WTC11 (cell line): ENCODE results near the gene COL2A1. TPM values are rescaled to one million over a fixed set of nuclear protein-coding genes. Genes with fewer than 3 reads are reported as not detected.

ENCODE experiments used
- ATAC-seq: fragments of 200-7000 bp; cut with Tn5 transposase; 2 replicates; pipeline ENCODE4 v1.10.0; 2021; ENCODE audit warnings: mild to moderate bottlenecking, moderate library complexity
- CTCF ChIA-PET: fragments of 300-600 bp; sonication (Branson Sonifier 250); formaldehyde crosslinking; loops from one replicate; lab custom pipeline; 2021; ENCODE audit warnings: antibody characterized with exemption; lab: Charles Lee
- POLR2A ChIA-PET: fragments of 350-600 bp; sonication (Branson Sonifier 250); formaldehyde crosslinking; loops from one replicate; lab custom pipeline; 2021; ENCODE audit warnings: antibody characterized with exemption; lab: Charles Lee
- DNase-seq: peaks from one replicate; pipeline ENCODE4 v3.0.0; 2021; ENCODE audit warnings: low spot score
- H3K27ac Mint-ChIP-seq: 2 replicates; pipeline ENCODE4 v1.8.0; 2021; ENCODE audit warnings: mixed read lengths
- H3K27me3 Mint-ChIP-seq: 2 replicates; pipeline ENCODE4 v1.8.0; 2021; ENCODE audit warnings: low read depth, mild to moderate bottlenecking, moderate library complexity, mixed read lengths
- H3K36me3 Mint-ChIP-seq: 2 replicates; pipeline ENCODE4 v1.8.0; 2021; ENCODE audit warnings: mixed read lengths
- H3K4me1 Mint-ChIP-seq: 2 replicates; pipeline ENCODE4 v1.8.0; 2022; ENCODE audit warnings: mixed read lengths
- H3K4me3 Mint-ChIP-seq: 2 replicates; pipeline ENCODE4 v1.8.0; 2021; ENCODE audit warnings: mild to moderate bottlenecking, moderate library complexity, mixed read lengths
- H3K9me3 Mint-ChIP-seq: 2 replicates; pipeline ENCODE4 v1.8.0; 2021; ENCODE audit warnings: mixed read lengths
- ATF1 ChIP-seq: sonication (generic); formaldehyde crosslinking; IDR thresholded peaks from 2 replicates; pipeline ENCODE4 v1.8.1; 2023; ENCODE audit warnings: mild to moderate bottlenecking, moderate library complexity, missing genetic modification reagents
- CBFB ChIP-seq: sonication (generic); formaldehyde crosslinking; IDR thresholded peaks from 2 replicates; pipeline ENCODE4 v1.8.1; 2022; ENCODE audit warnings: mild to moderate bottlenecking, low read depth, missing genetic modification reagents
- GRHL2 ChIP-seq: fragments of 250-450 bp; sonication (Bioruptor Pico); IDR thresholded peaks from 2 replicates; pipeline ENCODE4 v1.8.0; 2022; ENCODE audit warnings: mild to moderate bottlenecking, moderate library complexity; ENCODE audit not compliant: insufficient replicate concordance, severe bottlenecking
- IRF2 ChIP-seq: sonication (generic); formaldehyde crosslinking; IDR thresholded peaks from 2 replicates; pipeline ENCODE4 v1.8.0; 2022; ENCODE audit warnings: low read depth, missing genetic modification reagents, borderline replicate concordance
- NFYB ChIP-seq: sonication (generic); formaldehyde crosslinking; conservative IDR thresholded peaks from 2 replicates; pipeline ENCODE4 v1.8.0; 2022; ENCODE audit warnings: low read depth, missing genetic modification reagents
- NR2C2 ChIP-seq: sonication (generic); formaldehyde crosslinking; IDR thresholded peaks from 2 replicates; pipeline ENCODE4 v1.8.0; 2022; ENCODE audit warnings: mild to moderate bottlenecking, missing genetic modification reagents
- OVOL2 ChIP-seq: fragments of 250-450 bp; sonication (Bioruptor Pico); IDR thresholded peaks from 2 replicates; pipeline ENCODE4 v1.9.0; 2021; ENCODE audit warnings: mild to moderate bottlenecking, borderline replicate concordance
- SMAD4 ChIP-seq: sonication (generic); formaldehyde crosslinking; IDR thresholded peaks from 2 replicates; pipeline ENCODE4 v1.8.0; 2022; ENCODE audit warnings: mild to moderate bottlenecking, missing genetic modification reagents
- TEAD4 ChIP-seq: sonication (generic); formaldehyde crosslinking; IDR thresholded peaks from 2 replicates; pipeline ENCODE4 v1.8.0; 2022; ENCODE audit warnings: mild to moderate bottlenecking, missing genetic modification reagents
- ZNF263 ChIP-seq: sonication (generic); formaldehyde crosslinking; IDR thresholded peaks from 2 replicates; pipeline ENCODE4 v1.8.1; 2022; ENCODE audit warnings: low read depth, mild to moderate bottlenecking, moderate library complexity, missing genetic modification reagents
- ZNF396 ChIP-seq: fragments of 250-450 bp; sonication (Bioruptor Pico); IDR thresholded peaks from 2 replicates; pipeline ENCODE4 v1.8.0; 2021; ENCODE audit warnings: mild to moderate bottlenecking, moderate library complexity, borderline replicate concordance
- total RNA-seq: library from RNA; stranded (reverse); gene quantifications from 3 replicates; pipeline ENCODE4 v1.2.3, GENCODE V29; 2021
- TF ChIP-seq, protein P1 (sequence below): sonication (generic); formaldehyde crosslinking; IDR thresholded peaks from 2 replicates; pipeline ENCODE4 v1.8.1; 2023; ENCODE audit warnings: mild to moderate bottlenecking, missing genetic modification reagents, moderate library complexity
- TF ChIP-seq, protein P2 (sequence below): sonication (generic); formaldehyde crosslinking; IDR thresholded peaks from 2 replicates; pipeline ENCODE4 v1.8.1; 2022; ENCODE audit warnings: missing genetic modification reagents, borderline replicate concordance
- TF ChIP-seq, protein P3 (sequence below): sonication (generic); formaldehyde crosslinking; IDR thresholded peaks from 2 replicates; pipeline ENCODE4 v1.8.0; 2023; ENCODE audit warnings: mild to moderate bottlenecking, missing genetic modification reagents
- TF ChIP-seq, protein P4 (sequence below): fragments of 250-450 bp; sonication (Bioruptor Pico); IDR thresholded peaks from 2 replicates; pipeline ENCODE4 v2.1.2; 2022; ENCODE audit warnings: mild to moderate bottlenecking, moderate library complexity
- TF ChIP-seq, protein P5 (sequence below): fragments of 200-600 bp; IDR thresholded peaks from 2 replicates; pipeline ENCODE4 v1.8.0; 2022; ENCODE audit warnings: antibody characterized with exemption

Gene COL2A1
- total RNA-seq, 1 experiment from 2014 or later, result 20.9 TPM

DNA sequence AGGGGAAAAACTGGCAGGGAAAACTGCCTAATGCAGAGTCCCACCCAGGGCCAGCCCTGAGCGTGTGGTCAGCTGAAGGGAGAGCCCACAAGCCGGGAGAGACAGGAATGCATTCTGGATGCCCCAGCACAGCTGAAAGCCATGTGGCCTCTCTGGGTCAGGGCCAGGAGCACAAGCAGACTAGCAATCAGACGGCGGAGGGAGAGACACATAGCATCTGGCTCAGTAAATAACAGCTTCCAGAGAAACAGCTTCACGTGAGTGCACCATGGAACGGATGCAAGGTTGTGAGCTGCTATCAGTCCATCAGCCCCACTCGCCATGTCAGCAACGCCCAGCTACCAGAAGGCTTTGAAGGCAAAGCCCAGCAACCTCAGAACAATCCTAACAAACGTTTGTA is 69.1 kb downstream of the COL2A1 start (continued):
- TF ChIP-seq, protein P1, sequence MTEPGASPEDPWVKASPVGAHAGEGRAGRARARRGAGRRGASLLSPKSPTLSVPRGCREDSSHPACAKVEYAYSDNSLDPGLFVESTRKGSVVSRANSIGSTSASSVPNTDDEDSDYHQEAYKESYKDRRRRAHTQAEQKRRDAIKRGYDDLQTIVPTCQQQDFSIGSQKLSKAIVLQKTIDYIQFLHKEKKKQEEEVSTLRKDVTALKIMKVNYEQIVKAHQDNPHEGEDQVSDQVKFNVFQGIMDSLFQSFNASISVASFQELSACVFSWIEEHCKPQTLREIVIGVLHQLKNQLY (CRISPR knock-in tag), result no peak
- no peak for TF ChIP-seq NR2C2
- TF ChIP-seq OVOL2 (CRISPR knock-in tag), result no peak
- no peak for TF ChIP-seq GRHL2
- TF ChIP-seq CBFB (CRISPR knock-in tag), result no peak
- TF ChIP-seq, protein P2, sequence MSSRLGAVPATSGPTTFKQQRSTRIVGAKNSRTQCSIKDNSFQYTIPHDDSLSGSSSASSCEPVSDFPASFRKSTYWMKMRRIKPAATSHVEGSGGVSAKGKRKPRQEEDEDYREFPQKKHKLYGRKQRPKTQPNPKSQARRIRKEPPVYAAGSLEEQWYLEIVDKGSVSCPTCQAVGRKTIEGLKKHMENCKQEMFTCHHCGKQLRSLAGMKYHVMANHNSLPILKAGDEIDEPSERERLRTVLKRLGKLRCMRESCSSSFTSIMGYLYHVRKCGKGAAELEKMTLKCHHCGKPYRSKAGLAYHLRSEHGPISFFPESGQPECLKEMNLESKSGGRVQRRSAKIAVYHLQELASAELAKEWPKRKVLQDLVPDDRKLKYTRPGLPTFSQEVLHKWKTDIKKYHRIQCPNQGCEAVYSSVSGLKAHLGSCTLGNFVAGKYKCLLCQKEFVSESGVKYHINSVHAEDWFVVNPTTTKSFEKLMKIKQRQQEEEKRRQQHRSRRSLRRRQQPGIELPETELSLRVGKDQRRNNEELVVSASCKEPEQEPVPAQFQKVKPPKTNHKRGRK (CRISPR knock-in tag), result no peak
- TF ChIP-seq, protein P3, sequence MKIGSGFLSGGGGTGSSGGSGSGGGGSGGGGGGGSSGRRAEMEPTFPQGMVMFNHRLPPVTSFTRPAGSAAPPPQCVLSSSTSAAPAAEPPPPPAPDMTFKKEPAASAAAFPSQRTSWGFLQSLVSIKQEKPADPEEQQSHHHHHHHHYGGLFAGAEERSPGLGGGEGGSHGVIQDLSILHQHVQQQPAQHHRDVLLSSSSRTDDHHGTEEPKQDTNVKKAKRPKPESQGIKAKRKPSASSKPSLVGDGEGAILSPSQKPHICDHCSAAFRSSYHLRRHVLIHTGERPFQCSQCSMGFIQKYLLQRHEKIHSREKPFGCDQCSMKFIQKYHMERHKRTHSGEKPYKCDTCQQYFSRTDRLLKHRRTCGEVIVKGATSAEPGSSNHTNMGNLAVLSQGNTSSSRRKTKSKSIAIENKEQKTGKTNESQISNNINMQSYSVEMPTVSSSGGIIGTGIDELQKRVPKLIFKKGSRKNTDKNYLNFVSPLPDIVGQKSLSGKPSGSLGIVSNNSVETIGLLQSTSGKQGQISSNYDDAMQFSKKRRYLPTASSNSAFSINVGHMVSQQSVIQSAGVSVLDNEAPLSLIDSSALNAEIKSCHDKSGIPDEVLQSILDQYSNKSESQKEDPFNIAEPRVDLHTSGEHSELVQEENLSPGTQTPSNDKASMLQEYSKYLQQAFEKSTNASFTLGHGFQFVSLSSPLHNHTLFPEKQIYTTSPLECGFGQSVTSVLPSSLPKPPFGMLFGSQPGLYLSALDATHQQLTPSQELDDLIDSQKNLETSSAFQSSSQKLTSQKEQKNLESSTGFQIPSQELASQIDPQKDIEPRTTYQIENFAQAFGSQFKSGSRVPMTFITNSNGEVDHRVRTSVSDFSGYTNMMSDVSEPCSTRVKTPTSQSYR (CRISPR knock-in tag), result no peak
- TF ChIP-seq, protein P4, sequence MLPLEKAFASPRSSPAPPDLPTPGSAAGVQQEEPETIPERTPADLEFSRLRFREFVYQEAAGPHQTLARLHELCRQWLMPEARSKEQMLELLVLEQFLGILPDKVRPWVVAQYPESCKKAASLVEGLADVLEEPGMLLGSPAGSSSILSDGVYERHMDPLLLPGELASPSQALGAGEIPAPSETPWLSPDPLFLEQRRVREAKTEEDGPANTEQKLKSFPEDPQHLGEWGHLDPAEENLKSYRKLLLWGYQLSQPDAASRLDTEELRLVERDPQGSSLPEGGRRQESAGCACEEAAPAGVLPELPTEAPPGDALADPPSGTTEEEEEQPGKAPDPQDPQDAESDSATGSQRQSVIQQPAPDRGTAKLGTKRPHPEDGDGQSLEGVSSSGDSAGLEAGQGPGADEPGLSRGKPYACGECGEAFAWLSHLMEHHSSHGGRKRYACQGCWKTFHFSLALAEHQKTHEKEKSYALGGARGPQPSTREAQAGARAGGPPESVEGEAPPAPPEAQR (CRISPR knock-in tag), result no peak
- TF ChIP-seq NFYB (CRISPR knock-in tag), result no peak
- TF ChIP-seq, protein P5, sequence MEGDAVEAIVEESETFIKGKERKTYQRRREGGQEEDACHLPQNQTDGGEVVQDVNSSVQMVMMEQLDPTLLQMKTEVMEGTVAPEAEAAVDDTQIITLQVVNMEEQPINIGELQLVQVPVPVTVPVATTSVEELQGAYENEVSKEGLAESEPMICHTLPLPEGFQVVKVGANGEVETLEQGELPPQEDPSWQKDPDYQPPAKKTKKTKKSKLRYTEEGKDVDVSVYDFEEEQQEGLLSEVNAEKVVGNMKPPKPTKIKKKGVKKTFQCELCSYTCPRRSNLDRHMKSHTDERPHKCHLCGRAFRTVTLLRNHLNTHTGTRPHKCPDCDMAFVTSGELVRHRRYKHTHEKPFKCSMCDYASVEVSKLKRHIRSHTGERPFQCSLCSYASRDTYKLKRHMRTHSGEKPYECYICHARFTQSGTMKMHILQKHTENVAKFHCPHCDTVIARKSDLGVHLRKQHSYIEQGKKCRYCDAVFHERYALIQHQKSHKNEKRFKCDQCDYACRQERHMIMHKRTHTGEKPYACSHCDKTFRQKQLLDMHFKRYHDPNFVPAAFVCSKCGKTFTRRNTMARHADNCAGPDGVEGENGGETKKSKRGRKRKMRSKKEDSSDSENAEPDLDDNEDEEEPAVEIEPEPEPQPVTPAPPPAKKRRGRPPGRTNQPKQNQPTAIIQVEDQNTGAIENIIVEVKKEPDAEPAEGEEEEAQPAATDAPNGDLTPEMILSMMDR, result no peak
- no peak for TF ChIP-seq ATF1 (CRISPR knock-in tag)

DNA sequence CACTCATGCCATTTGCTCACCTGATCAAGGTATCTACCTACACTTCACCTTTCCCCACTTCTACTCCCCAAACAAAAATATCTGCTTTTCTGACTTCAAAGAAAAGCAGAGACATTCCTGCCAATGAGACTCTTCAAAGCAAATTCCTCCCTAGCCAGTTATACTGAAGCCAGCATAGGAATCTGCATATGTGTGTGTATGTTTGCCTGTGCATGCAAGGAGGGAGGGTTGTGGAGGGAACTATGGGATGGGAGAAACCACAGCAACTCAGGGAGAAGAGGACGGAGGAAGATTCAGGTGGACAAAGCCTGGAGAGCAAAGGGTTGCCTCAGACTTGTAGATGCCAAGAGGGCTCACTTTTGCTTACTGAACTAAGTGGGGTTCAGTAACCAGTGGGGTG is 73.1 kb downstream of the COL2A1 start:
- Mint-ChIP-seq H3K4me3 (no peak overlapping the region), H3K4me1 (no peaks in the 10 kb centered on the region), H3K9me3 (no peaks in the 10 kb centered on the region), H3K27me3 (peaks cover 4% of the 10 kb centered on the region; the same call in 1 of the 2 replicates), H3K36me3 (no peaks in the 10 kb centered on the region), H3K27ac (no peak overlapping the region)
- CTCF ChIA-PET, result interaction anchor here (1.4 kb wide), 1 partner anchor 11 kb away, joined by 3 read pairs; no protein-coding TSS in a partner anchor
- no peak for DNase-seq
- ATAC-seq, result no peak
- POLR2A ChIA-PET, result interaction anchor here (0.6 kb wide), 1 partner anchor 725 kb away, joined by 5 read pairs; no protein-coding TSS in a partner anchor
- TF ChIP-seq ZNF396 (CRISPR knock-in tag), result no peak
- TF ChIP-seq TEAD4 (CRISPR knock-in tag), result no peak
- TF ChIP-seq ZNF263 (CRISPR knock-in tag), result no peak
- no peak for TF ChIP-seq IRF2 (CRISPR knock-in tag)
- TF ChIP-seq NR2C2, result no peak
- TF ChIP-seq SMAD4 (CRISPR knock-in tag), result no peak
